Transverse colon (tissue), 4 donors: ENCODE data around the gene CDKL4.

Experiments
- EP300 ChIP-seq: sonication (generic); formaldehyde crosslinking; IDR thresholded peaks from one replicate; pipeline ENCODE4 v1.6.1; 2017; ENCODE audit warnings: antibody characterized with exemption, low read depth
- POLR2A ChIP-seq: fragments of 450-650 bp; IDR thresholded peaks from one replicate; pipeline ENCODE4 v1.6.1; 2016; ENCODE audit warnings: antibody characterized with exemption, mild to moderate bottlenecking, moderate library complexity
- POLR2AphosphoS5 ChIP-seq, 3 donors: sonication (generic); formaldehyde crosslinking; IDR thresholded peaks; one replicate each; pipeline ENCODE4 v1.6.1; 2016; ENCODE audit warnings: antibody characterized with exemption in 3 of 3
- TF ChIP-seq, protein P1 (sequence below), 5 experiments: fragments of 200-600 bp in 3 of 5; fragments of 450-650 bp in 2 of 5; sonication (generic) in 3 of 5; IDR thresholded peaks; 1 replicate in 2 of 5; 2 replicates in 3 of 5; pipeline ENCODE4 v1.5.1; 2016 to 2017; ENCODE audit warnings: antibody characterized with exemption in 5 of 5, inconsistent platforms in 3 of 5, mild to moderate bottlenecking in 2 of 5, moderate library complexity in 1 of 5

GRCh38 chr2:39174022-39174421 lies 69.7 kb downstream of the CDKL4 start:
- TF ChIP-seq, protein P1, sequence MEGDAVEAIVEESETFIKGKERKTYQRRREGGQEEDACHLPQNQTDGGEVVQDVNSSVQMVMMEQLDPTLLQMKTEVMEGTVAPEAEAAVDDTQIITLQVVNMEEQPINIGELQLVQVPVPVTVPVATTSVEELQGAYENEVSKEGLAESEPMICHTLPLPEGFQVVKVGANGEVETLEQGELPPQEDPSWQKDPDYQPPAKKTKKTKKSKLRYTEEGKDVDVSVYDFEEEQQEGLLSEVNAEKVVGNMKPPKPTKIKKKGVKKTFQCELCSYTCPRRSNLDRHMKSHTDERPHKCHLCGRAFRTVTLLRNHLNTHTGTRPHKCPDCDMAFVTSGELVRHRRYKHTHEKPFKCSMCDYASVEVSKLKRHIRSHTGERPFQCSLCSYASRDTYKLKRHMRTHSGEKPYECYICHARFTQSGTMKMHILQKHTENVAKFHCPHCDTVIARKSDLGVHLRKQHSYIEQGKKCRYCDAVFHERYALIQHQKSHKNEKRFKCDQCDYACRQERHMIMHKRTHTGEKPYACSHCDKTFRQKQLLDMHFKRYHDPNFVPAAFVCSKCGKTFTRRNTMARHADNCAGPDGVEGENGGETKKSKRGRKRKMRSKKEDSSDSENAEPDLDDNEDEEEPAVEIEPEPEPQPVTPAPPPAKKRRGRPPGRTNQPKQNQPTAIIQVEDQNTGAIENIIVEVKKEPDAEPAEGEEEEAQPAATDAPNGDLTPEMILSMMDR (IDR thresholded peaks at IDR 0.05), result no peak
- no peak for TF ChIP-seq EP300
- TF ChIP-seq POLR2A, result no peak
- TF ChIP-seq POLR2AphosphoS5 (IDR thresholded peaks at IDR 0.05), result no peak
